Measurements from ENCODE around the gene ANTXR1.
"Not testable (repeated sequence)": the region's sequence is repeated elsewhere in the genome, so short reads cannot be mapped to it uniquely, and the experiment has no call there.

The ANTXR1 gene

GRCh38 chr2:69216535-69217332, 203.8 kb downstream of the ANTXR1 start:
- Mint-ChIP-seq H3K4me3 (no peak overlapping the region), H3K36me3 (no peaks in the 10 kb centered on the region), H3K27me3 (no peaks in the 10 kb centered on the region), H3K4me1 (ENCODE audit: low read depth) (no peaks in the 10 kb centered on the region), H3K9me3 (ENCODE audit: low read depth) (no peaks in the 10 kb centered on the region), H3K27ac (no peak overlapping the region)

DNA sequence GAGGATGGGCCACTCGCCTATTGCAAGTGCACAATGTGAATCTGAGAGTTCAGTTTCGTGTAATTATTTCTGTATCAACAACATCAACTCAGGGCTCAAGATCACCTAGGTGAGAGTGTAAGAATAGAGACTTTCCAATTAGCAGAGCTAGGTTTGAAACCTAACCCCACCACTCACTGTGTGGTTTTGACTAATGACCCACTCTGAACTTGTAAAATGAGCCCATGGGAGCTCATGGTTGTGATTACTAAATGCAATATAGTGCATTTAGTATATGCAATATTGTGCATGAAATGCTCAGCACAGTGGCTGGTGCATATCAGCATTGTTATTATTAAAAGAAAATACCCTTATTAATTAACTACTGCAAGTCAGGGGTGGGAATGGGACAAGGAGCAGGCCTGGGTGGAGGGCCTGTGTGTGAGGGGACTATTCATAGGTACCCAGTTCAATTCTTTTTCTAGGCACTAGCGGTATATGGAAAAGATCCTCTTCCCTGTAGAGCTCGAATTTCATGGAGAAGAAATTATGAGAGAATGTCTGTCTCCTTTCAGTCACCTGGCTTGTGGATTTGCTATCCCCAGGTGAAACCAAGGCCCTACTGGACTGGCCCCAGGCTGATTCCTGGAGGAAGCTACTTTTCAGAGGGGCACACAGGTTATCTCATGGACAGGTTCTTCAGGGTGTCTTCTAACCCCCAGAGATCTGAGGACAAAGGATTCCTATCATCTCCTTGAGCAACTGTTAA, 204.5 kb downstream of the ANTXR1 start:
- Mint-ChIP-seq H3K4me1 (ENCODE audit: low read depth) (no peaks in the 10 kb centered on the region), H3K27me3 (no peaks in the 10 kb centered on the region), H3K9me3 (ENCODE audit: low read depth) (no peaks in the 10 kb centered on the region), H3K27ac (no peak overlapping the region), H3K4me3 (no peak overlapping the region), H3K36me3 (no peaks in the 10 kb centered on the region)

- no peaks in the 10 kb centered on the region for H3K36me3 Mint-ChIP-seq
Observed at GRCh38 chr2:69221512-69221911, 208.5 kb downstream of the ANTXR1 start.

DNA sequence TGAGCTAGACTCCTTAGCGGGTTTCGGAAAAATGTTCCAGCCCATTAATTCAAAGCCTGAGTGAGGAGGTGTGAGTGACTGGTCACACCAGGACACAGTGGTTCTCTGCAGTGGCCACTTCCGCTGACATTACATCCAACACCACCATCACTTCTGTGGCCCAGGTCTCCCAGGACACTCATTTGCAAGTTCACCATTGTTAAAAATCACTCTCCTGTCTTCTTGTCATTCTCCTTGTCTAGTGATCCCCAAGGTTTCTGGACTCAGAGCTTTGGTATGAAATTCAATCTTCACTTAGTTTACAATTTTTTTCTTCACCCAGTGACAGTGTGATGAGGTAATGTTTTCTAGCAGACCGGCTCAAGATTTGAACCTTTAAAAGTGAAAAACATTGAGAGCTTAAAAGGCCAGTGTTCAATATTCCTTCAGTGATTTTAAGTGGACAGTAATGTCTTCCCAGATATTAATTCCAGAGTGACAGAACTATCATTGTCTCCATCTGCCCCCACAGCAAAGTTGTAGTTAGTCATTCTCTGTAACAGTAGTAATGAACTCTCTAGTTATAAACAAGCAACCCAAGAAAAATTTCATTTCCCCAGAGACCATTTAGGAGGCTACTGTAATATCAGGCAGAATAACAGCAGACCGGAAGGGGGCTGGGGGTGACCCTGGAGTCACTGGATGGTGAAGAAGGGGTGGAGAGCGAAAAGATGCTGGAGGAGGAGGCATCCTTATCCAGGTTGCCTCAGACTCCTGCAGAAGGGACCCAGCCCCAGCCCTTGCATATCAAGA, 209.2 kb downstream of the ANTXR1 start:
- H3K36me3 Mint-ChIP-seq, result no peaks in the 10 kb centered on the region
- no peak overlapping the region for H3K27ac Mint-ChIP-seq
- no peak overlapping the region for H3K4me3 Mint-ChIP-seq
- peaks cover 3% of the 10 kb centered on the region for H3K27me3 Mint-ChIP-seq
- no peaks in the 10 kb centered on the region for H3K4me1 Mint-ChIP-seq (ENCODE audit: low read depth)
- no peaks in the 10 kb centered on the region for H3K9me3 Mint-ChIP-seq (ENCODE audit: low read depth)

More at GRCh38 chr2:69221512-69221911, 208.5 kb downstream of the ANTXR1 start:
- H3K27ac Mint-ChIP-seq, result no peak overlapping the region
- no peak overlapping the region for H3K4me3 Mint-ChIP-seq
- H3K9me3 Mint-ChIP-seq (ENCODE audit: low read depth), result no peaks in the 10 kb centered on the region
- H3K27me3 Mint-ChIP-seq, result peaks cover 3% of the 10 kb centered on the region
- no peaks in the 10 kb centered on the region for H3K4me1 Mint-ChIP-seq (ENCODE audit: low read depth)

DNA sequence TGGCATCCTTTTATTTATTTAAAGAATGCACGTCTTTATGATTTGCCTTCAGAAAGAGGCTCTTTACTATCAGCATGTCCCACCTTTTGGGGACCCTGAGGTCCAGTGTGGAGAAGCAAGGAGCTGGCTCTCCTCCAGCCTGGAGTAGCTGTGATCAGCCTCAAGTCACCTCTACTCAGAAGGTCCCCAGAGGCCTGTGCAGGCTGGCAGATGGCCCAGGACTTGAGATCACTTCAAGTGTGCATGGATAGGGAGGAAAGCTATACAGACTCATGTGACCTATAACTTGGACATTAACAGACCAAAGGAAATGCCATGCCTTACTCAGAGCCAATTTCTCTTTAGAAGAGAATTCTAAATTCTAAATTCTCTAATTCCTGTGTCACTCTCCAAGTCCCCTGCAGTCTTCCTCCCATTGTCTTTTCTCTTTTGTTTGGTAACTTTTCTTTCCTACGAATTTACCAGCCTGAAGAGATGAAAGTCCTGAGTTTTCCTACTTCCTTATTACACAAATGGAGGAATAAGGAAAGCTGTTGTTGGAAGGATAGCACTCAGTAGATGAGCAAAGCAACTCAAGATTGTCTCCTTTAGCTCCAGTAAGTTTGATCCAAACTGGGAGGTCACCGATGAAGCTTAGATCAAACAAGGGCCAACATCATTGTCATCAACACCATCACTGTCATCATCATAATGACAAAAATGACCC, 210.1 kb downstream of the ANTXR1 start:
- no peaks in the 10 kb centered on the region for H3K36me3 Mint-ChIP-seq
- no peaks in the 10 kb centered on the region for H3K4me1 Mint-ChIP-seq (ENCODE audit: low read depth)
- peaks cover 3% of the 10 kb centered on the region for H3K27me3 Mint-ChIP-seq
- H3K9me3 Mint-ChIP-seq (ENCODE audit: low read depth), result no peaks in the 10 kb centered on the region
- H3K4me3 Mint-ChIP-seq, result no peak overlapping the region
- H3K27ac Mint-ChIP-seq, result no peak overlapping the region

- Mint-ChIP-seq H3K4me1 (ENCODE audit: low read depth) (no peaks in the 10 kb centered on the region), H3K4me3 (no peak overlapping the region), H3K36me3 (no peaks in the 10 kb centered on the region), H3K27ac (no peak overlapping the region), H3K9me3 (ENCODE audit: low read depth) (no peaks in the 10 kb centered on the region), H3K27me3 (peaks cover 3% of the 10 kb centered on the region)
Observed at GRCh38 chr2:69223759-69224511, 211.0 kb downstream of the ANTXR1 start.

DNA sequence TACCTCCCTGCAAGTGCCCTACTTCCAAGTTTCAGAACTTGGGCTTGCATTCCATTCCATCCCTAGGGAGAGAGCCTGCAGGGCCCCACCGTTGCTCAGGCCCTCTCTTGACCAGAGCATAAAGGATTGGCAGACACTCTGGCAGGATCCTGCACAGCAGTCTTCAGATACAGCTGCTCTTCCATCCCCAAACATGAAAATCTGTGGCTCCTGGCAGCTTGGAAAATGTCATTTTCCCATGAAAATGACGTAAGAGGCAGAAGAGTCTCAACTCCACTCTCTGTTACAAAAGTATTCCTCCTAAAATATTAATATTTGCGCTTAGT, 211.5 kb downstream of the ANTXR1 start:
- Mint-ChIP-seq H3K36me3 (no peaks in the 10 kb centered on the region), H3K9me3 (ENCODE audit: low read depth) (no peaks in the 10 kb centered on the region), H3K4me1 (ENCODE audit: low read depth) (no peaks in the 10 kb centered on the region), H3K4me3 (no peak overlapping the region), H3K27me3 (peaks cover 3% of the 10 kb centered on the region), H3K27ac (no peak overlapping the region)

- Mint-ChIP-seq H3K4me1 (ENCODE audit: low read depth) (no peaks in the 10 kb centered on the region), H3K27me3 (peaks cover 5% of the 10 kb centered on the region), H3K27ac (no peak overlapping the region), H3K9me3 (ENCODE audit: low read depth) (no peaks in the 10 kb centered on the region), H3K4me3 (no peak overlapping the region), H3K36me3 (no peaks in the 10 kb centered on the region)
Observed at GRCh38 chr2:69225933-69226332, 213.0 kb downstream of the ANTXR1 start.

GRCh38 chr2:69226903-69227302, 213.9 kb downstream of the ANTXR1 start:
- H3K27me3 Mint-ChIP-seq, result peaks cover 8% of the 10 kb centered on the region

GRCh38 chr2:69227716-69228115, 214.7 kb downstream of the ANTXR1 start:
- no peaks in the 10 kb centered on the region for H3K9me3 Mint-ChIP-seq (ENCODE audit: low read depth)
- no peak overlapping the region for H3K27ac Mint-ChIP-seq

More at GRCh38 chr2:69226903-69227302, 213.9 kb downstream of the ANTXR1 start:
- Mint-ChIP-seq H3K9me3 (ENCODE audit: low read depth) (no peaks in the 10 kb centered on the region), H3K27ac (no peak overlapping the region), H3K36me3 (no peaks in the 10 kb centered on the region), H3K4me3 (no peak overlapping the region), H3K4me1 (ENCODE audit: low read depth) (no peaks in the 10 kb centered on the region)

GRCh38 chr2:69230946-69231345, 218.0 kb downstream of the ANTXR1 start:
- H3K9me3 Mint-ChIP-seq (ENCODE audit: low read depth); H3K27ac Mint-ChIP-seq; H3K4me1 Mint-ChIP-seq (ENCODE audit: low read depth); H3K27me3 Mint-ChIP-seq; H3K4me3 Mint-ChIP-seq; H3K36me3 Mint-ChIP-seq: not testable (repeated sequence)

More at GRCh38 chr2:69227716-69228115, 214.7 kb downstream of the ANTXR1 start:
- H3K4me3 Mint-ChIP-seq, result no peak overlapping the region
- peaks cover 8% of the 10 kb centered on the region for H3K27me3 Mint-ChIP-seq
- H3K36me3 Mint-ChIP-seq, result no peaks in the 10 kb centered on the region
- no peaks in the 10 kb centered on the region for H3K4me1 Mint-ChIP-seq (ENCODE audit: low read depth)

- H3K27me3 Mint-ChIP-seq, result peaks cover 5% of the 10 kb centered on the region
- H3K27ac Mint-ChIP-seq, result no peak overlapping the region
- no peaks in the 10 kb centered on the region for H3K4me1 Mint-ChIP-seq (ENCODE audit: low read depth)
- H3K4me3 Mint-ChIP-seq, result no peak overlapping the region
- no peaks in the 10 kb centered on the region for H3K36me3 Mint-ChIP-seq
- H3K9me3 Mint-ChIP-seq (ENCODE audit: low read depth), result no peaks in the 10 kb centered on the region
Observed at GRCh38 chr2:69231612-69232277, 218.8 kb downstream of the ANTXR1 start.

- H3K36me3 Mint-ChIP-seq; H3K27ac Mint-ChIP-seq; H3K27me3 Mint-ChIP-seq; H3K9me3 Mint-ChIP-seq (ENCODE audit: low read depth); H3K4me3 Mint-ChIP-seq; H3K4me1 Mint-ChIP-seq (ENCODE audit: low read depth): not testable (repeated sequence)
Observed at GRCh38 chr2:69235835-69236234, 222.9 kb downstream of the ANTXR1 start.

Measured in activated naive CD8-positive, alpha-beta T cell (primary cell).